MCF 10A (cell line): Measurements from ENCODE around the gene TPBGL. TPM values are rescaled to one million over a fixed set of nuclear protein-coding genes. Genes with fewer than 3 reads are reported as not detected.
"Not testable (repeated sequence)": the region's sequence is repeated elsewhere in the genome, so short reads cannot be mapped to it uniquely, and the experiment has no call there.

ENCODE experiments used
- BruUV-seq: library from RNA; stranded (reverse); fragments of 400-500 nt; replicated peaks from 2 replicates; lab custom pipeline; 2021; lab: Mats Ljungman, UMichigan
- CTCF ChIA-PET: fragments of 300-600 bp; sonication (Branson Sonifier 250); formaldehyde crosslinking; extraction: SDS; loops from one replicate; lab custom pipeline; 2021; ENCODE audit warnings: antibody characterized with exemption, inconsistent platforms; lab: Yijun Ruan, JAX
- POLR2A ChIA-PET: fragments of 300-600, 350-650 bp; sonication (Branson Sonifier 250); formaldehyde crosslinking; extraction: SDS; loops from one replicate; lab custom pipeline; 2020; ENCODE audit warnings: antibody characterized with exemption, inconsistent platforms; lab: Yijun Ruan, JAX
- DNase-seq: peaks from one replicate; pipeline ENCODE4 v3.0.0-alpha.2; 2018; ENCODE audit not compliant: unreplicated experiment
- H3K27ac Mint-ChIP-seq: one replicate; pipeline ENCODE4 v1.8.0; 2022; ENCODE audit warnings: mild to moderate bottlenecking, low read depth, mixed read lengths; ENCODE audit not compliant: unreplicated experiment
- H3K27me3 Mint-ChIP-seq: one replicate; pipeline ENCODE4 v1.8.0; 2022; ENCODE audit warnings: mixed read lengths; ENCODE audit not compliant: insufficient read depth, unreplicated experiment
- H3K36me3 Mint-ChIP-seq: one replicate; pipeline ENCODE4 v1.8.0; 2022; ENCODE audit warnings: mild to moderate bottlenecking, moderate library complexity, mixed read lengths; ENCODE audit not compliant: insufficient read depth, unreplicated experiment
- H3K4me1 Mint-ChIP-seq: one replicate; pipeline ENCODE4 v1.8.0; 2022; ENCODE audit warnings: mixed read lengths; ENCODE audit not compliant: insufficient read depth, unreplicated experiment
- H3K4me3 Mint-ChIP-seq: one replicate; pipeline ENCODE4 v1.8.0; 2022; ENCODE audit warnings: mild to moderate bottlenecking, moderate library complexity, mixed read lengths; ENCODE audit not compliant: unreplicated experiment
- H3K9me3 Mint-ChIP-seq: one replicate; pipeline ENCODE4 v1.8.0; 2022; ENCODE audit warnings: mixed read lengths; ENCODE audit not compliant: unreplicated experiment
- intact Hi-C: fragments of 100-400 bp; cut with micrococcal nuclease; formaldehyde crosslinking; loops from 2 replicates; pipeline ENCODE4 v1.14.1; 2022
- total RNA-seq: library from RNA; stranded (reverse); gene quantifications from 2 replicates; pipeline ENCODE4 v1.2.3, GENCODE V29; 2022
- TF ChIP-seq, protein P1 (sequence below): fragments of 200-600 bp; IDR thresholded peaks from one replicate; pipeline ENCODE4 v1.8.0; 2022; ENCODE audit warnings: antibody characterized with exemption, mild to moderate bottlenecking; ENCODE audit not compliant: unreplicated experiment

TPBGL gene
- total RNA-seq, 1 experiment from 2014 or later = not detected

DNA sequence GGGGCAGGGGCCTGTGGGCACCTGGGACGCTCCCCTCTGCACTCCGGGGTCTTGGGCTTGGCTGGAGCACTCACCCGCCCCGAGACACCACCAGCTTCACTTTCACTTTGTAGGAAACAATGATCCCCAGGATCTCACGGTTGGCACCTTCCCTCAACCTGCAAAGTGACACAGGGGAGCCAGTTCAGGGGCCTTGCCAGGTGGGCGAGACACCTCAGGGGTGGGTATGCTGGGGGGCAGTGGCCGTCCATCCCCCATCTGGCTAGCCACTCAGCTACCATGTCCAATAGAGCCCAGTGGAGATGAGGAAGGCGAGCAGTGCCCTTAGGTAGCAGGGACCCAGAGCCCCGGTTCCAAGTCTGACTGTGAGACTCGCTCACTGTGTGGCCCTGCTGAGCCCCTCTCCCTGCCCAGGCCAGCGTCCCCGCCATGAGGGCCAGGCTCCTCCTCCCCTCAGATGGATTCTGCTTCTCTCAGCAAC is 32.3 kb downstream of the TPBGL start:
- TF ChIP-seq, protein P1, sequence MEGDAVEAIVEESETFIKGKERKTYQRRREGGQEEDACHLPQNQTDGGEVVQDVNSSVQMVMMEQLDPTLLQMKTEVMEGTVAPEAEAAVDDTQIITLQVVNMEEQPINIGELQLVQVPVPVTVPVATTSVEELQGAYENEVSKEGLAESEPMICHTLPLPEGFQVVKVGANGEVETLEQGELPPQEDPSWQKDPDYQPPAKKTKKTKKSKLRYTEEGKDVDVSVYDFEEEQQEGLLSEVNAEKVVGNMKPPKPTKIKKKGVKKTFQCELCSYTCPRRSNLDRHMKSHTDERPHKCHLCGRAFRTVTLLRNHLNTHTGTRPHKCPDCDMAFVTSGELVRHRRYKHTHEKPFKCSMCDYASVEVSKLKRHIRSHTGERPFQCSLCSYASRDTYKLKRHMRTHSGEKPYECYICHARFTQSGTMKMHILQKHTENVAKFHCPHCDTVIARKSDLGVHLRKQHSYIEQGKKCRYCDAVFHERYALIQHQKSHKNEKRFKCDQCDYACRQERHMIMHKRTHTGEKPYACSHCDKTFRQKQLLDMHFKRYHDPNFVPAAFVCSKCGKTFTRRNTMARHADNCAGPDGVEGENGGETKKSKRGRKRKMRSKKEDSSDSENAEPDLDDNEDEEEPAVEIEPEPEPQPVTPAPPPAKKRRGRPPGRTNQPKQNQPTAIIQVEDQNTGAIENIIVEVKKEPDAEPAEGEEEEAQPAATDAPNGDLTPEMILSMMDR = no peak
- no TSS peak for BruUV-seq
- Mint-ChIP-seq H3K36me3 (no peaks in the 10 kb centered on the region), H3K27ac (no peak overlapping the region), H3K4me3 (no peak overlapping the region), H3K4me1 (no peaks in the 10 kb centered on the region), H3K9me3 (no peaks in the 10 kb centered on the region), H3K27me3 (no peaks in the 10 kb centered on the region)
- no peak for DNase-seq
- ChIA-PET POLR2A (interaction anchor here (0.6 kb wide), 1 partner anchor 330 kb away, joined by 3 read pairs; no protein-coding TSS in a partner anchor), CTCF (interaction anchor here (0.6 to 21.4 kb wide), 13 partner anchors 9 to 716 kb away, joined by 3 to 453 read pairs (median 4); no protein-coding TSS in a partner anchor)
- intact Hi-C loops = no loop called here

DNA sequence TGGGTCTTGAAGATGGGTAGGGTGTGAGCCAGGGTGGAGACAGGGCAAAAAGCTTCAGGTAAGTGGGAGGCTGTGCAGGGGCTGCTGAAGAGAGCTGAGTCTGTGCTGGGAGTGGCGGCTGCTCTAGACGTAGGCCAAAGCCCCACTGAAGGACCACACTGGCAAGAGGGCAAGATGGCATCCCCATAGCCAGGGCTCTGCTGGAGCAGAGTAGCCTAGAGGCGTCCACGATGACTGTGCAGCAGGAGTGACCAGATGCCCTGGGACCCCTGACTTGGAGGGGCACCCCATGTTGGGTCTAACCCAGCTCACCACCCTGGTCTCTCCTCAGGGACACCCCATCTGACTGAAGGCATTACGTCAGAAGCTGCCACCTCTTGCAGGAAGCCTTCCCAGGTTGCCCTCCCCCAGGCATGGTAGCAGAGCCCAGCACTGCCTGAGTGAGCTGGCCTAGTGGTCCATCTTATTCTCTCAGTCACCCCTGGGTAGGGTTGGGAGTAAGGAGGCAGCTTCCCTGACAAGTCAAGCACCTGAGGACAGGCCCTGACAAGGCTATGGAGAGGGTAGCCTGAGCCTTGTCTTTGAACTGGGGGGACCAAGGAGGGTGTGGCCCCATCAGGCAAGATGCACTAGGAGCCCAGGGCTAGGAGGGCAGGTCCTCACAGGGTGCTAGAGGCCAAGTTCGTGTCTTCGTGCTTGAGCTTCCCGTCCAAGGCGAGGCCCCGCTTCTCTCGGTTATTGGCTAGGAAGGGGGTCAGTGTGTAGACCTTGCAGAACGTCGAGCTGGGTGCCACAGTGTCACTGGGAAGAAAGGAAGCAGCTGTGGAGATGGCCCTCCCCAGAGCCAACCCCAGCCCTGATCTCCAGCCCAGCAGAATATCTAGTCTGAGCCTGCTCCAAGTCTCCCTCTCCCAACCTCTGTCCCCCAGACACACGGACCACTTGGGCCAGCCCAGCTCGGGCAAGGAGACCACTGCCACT is 33.1 kb downstream of the TPBGL start:
- Mint-ChIP-seq H3K36me3 (no peaks in the 10 kb centered on the region), H3K4me1 (no peaks in the 10 kb centered on the region), H3K4me3 (no peak overlapping the region), H3K27ac (no peak overlapping the region), H3K9me3 (no peaks in the 10 kb centered on the region), H3K27me3 (no peaks in the 10 kb centered on the region)
- TF ChIP-seq, protein P1 = no peak
- CTCF ChIA-PET = interaction anchor here (0.6 to 21.4 kb wide), 6 partner anchors 8 to 717 kb away, joined by 3 to 453 read pairs (median 4); no protein-coding TSS in a partner anchor
- intact Hi-C loops = no loop called here
- POLR2A ChIA-PET = no interaction called here
- no TSS peak for BruUV-seq
- no peak for DNase-seq

DNA sequence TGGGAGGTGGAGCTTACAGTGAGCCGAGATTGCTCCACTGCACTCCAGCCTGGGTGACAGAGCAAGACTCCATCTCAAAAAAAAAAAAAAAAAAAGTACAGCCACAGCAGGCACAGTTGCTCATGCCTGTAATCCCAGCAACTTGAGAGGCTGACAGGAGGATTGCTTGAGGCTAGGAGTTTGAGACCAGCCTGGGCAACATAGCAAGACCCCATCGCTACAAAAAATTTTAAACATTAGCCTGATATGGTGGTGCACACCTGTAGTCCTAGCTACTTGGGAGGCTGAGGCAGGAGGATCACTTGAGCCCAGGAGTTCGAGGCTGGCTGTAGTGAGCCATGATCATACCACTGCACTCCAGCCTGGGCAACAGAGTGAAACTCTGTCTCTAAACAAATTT is 34.1 kb downstream of the TPBGL start:
- intact Hi-C loops, H3K27ac Mint-ChIP-seq, H3K4me3 Mint-ChIP-seq, BruUV-seq, H3K27me3 Mint-ChIP-seq, DNase-seq, H3K4me1 Mint-ChIP-seq, H3K9me3 Mint-ChIP-seq, H3K36me3 Mint-ChIP-seq: not testable (repeated sequence)
- CTCF ChIA-PET = interaction anchor here (0.9 to 21.4 kb wide), 3 partner anchors 17 to 111 kb away, joined by 5 to 453 read pairs (median 6); no protein-coding TSS in a partner anchor
- POLR2A ChIA-PET = interaction anchor here (0.7 kb wide), 1 partner anchor 104 kb away, joined by 5 read pairs; no protein-coding TSS in a partner anchor

DNA sequence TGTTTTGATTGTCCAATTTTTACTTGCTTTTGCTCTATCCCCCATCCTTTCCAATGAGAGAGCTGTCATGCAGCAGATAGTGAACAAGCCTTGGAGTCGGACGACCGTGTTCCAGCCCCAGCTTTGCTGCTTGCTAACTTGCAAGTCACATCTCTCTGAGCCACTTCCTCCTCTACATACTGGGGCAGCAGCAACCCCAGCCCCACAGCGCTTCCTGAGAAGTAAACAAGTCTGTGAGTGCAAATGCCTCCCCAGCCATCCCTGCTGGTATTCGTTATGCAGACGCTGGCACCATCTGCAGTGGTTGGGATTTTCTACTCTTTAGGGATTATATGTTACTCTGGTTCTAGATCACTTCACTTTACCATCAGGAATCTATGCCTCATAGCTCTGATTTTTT is 35.0 kb downstream of the TPBGL start:
- Mint-ChIP-seq H3K4me3 (no peak overlapping the region), H3K36me3 (no peaks in the 10 kb centered on the region), H3K9me3 (no peaks in the 10 kb centered on the region), H3K27me3 (no peaks in the 10 kb centered on the region), H3K4me1 (no peaks in the 10 kb centered on the region), H3K27ac (no peak overlapping the region)
- ChIA-PET CTCF (interaction anchor here (0.9 to 21.4 kb wide), 4 partner anchors 27 to 133 kb away, joined by 4 to 453 read pairs (median 6); no protein-coding TSS in a partner anchor), POLR2A (interaction anchor here (1.0 to 1.3 kb wide), 2 partner anchors 14 to 124 kb away, joined by 3 read pairs; no protein-coding TSS in a partner anchor)
- TF ChIP-seq, protein P1 = no peak
- BruUV-seq = no TSS peak
- intact Hi-C loops = no loop called here
- no peak for DNase-seq
